GM12873 (cell line): Measurements from ENCODE around the gene FOCAD.

Experiments used
- CTCF ChIP-seq: IDR thresholded peaks from 2 replicates; pipeline ENCODE4 v1.5.1; 2012; ENCODE audit warnings: low read depth, mild to moderate bottlenecking, moderate library complexity, low read length, control low read depth; ENCODE audit not compliant: insufficient read depth; ENCODE audit errors: missing control alignments

FOCAD gene

DNA sequence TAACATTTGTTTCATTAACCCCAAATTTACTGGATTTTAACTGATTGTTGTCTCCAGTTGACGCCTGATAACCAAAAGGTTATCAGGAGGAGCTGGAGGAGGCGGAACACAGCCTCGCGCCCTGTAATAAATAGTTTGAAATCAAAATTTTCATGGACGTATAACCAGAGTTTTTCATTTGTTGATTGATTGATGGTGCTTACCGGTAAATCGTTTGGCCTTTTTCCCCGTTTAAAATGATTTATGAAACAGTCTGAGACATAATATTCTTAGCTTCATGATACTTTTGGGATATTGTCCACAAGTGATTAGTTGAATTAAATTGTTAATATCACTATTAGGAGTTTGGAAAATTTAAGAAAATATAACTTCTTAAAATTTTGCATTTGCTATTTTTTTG, 1.7 kb downstream of the FOCAD start:
- TF ChIP-seq CTCF = no peak

- TF ChIP-seq CTCF = no peak
Measured at GRCh38 chr9:20689833-20690232, 5.8 kb downstream of the FOCAD start.

GRCh38 chr9:20692554-20692953, 8.5 kb downstream of the FOCAD start:
- no peak for TF ChIP-seq CTCF

DNA sequence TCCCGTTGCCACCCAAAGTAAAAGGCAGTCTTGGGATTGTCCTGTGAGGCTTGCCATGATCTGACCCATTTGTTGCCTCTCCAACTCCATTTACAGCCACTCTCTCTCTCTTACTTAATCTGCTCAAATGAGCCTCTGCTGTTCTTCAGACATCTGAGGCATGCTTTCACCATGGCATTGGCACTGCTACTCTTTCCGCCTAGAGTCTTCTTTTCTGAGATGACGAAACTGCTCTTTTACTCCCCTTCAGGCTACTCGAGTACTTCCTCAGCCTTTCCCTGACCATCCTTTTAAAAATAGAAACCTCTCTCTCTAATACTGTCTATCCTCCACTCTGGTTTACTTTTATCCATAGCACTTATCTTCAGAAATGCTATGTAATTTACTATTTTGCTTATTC, 9.0 kb downstream of the FOCAD start:
- TF ChIP-seq CTCF = no peak

GRCh38 chr9:20694248-20694647, 10.2 kb downstream of the FOCAD start:
- no peak for TF ChIP-seq CTCF

DNA sequence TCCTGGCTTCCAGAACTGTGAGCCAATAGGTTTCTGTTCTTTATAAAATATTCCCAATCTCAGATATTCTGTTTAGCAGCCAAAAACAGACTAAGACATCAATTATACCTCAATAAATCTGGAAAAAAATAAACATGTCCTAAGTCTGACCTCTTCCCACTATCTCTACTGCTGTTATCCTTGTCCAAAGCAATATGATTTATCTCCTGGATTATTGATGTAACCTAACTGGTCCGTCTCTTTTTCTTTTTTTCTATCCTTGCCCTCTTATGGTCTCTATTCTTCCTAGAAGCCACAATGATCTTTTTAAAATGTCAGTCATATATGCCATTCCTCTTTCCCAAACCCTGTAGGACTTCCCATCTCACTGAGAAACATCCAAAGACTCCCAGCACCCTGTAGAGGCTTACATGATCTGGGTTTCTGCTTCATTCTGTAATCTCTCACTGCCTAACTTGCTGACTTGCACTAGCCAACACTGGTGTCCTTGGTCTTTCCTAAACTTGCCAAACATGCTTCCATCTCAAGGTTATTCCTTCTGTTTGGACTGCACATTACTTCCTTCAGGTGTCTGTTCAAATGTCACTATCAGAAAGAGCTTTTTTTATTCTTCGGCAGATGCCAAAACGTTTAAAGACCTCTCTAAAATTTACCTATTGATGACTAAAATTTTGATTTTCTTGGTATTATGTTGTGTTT, 13.1 kb downstream of the FOCAD start:
- TF ChIP-seq CTCF = no peak

DNA sequence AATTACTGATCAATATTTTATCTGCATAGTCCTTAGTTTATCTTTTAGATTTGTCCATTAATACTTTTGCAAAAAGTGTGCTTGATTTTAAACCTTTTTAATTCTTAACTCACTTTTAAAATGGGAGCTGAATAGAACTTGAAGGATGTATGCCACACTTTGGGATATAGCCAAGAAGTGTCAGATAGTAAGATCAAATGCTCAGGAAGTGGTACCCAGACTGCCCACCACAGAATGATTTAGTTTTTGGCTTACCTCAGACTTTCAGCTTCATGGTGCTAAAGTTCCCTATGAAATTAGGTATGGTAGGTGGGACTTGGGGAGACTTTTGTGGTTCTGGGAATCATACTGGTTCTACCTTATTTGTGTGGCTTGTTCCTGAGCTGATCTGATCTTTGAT, 14.7 kb downstream of the FOCAD start:
- TF ChIP-seq CTCF = no peak
